Measurements from ENCODE around the gene TMEM181. TPM values are rescaled to one million over a fixed set of nuclear protein-coding genes. Genes with fewer than 3 reads are reported as not detected.
A peak's percentile ranks its signal among the peaks of the same experiment; 100 is the strongest.

The TMEM181 gene
- total RNA-seq, 4 donors from 2014 or later: 6.6 to 48.3 (median 37.0) TPM

DNA sequence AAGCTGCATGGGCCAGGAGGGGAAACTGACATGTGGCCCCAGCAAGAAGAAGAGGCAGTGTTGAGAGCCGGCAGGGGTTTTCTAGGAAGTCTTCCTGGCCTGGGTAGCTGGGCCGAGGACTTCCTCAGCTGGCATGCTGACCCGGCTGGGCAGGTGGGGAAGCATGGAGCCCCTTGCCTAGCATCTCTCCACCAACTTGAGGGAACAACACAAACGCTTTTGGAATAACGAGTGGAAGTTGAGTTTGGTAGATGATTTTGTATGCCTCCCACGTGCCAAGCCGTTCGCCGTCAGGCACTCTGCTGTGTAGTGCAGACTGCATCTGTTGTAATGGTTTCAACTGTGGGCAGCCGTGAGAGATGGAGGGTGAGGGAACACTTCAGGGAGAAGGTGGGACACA is 7.3 kb downstream of the TMEM181 start:
- H3K36me3 ChIP-seq: no peaks in the 10 kb centered on the region
- H3K4me3 ChIP-seq: no peak overlapping the region
- no peak for TF ChIP-seq POLR2A (IDR thresholded peaks at IDR 0.05)
- TF ChIP-seq, protein P1, sequence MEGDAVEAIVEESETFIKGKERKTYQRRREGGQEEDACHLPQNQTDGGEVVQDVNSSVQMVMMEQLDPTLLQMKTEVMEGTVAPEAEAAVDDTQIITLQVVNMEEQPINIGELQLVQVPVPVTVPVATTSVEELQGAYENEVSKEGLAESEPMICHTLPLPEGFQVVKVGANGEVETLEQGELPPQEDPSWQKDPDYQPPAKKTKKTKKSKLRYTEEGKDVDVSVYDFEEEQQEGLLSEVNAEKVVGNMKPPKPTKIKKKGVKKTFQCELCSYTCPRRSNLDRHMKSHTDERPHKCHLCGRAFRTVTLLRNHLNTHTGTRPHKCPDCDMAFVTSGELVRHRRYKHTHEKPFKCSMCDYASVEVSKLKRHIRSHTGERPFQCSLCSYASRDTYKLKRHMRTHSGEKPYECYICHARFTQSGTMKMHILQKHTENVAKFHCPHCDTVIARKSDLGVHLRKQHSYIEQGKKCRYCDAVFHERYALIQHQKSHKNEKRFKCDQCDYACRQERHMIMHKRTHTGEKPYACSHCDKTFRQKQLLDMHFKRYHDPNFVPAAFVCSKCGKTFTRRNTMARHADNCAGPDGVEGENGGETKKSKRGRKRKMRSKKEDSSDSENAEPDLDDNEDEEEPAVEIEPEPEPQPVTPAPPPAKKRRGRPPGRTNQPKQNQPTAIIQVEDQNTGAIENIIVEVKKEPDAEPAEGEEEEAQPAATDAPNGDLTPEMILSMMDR (IDR thresholded peaks at IDR 0.05): no peak
- peak in 1 of 3 donors; percentile 30 for DNase-seq
- H3K4me1 ChIP-seq: peaks cover 0 to 8% (median 0%) of the 10 kb centered on the region in 4 donors
- no peaks in the 10 kb centered on the region for H3K9me3 ChIP-seq
- H3K27ac ChIP-seq: no peak overlapping the region
- no peaks in the 10 kb centered on the region for H3K27me3 ChIP-seq

DNA sequence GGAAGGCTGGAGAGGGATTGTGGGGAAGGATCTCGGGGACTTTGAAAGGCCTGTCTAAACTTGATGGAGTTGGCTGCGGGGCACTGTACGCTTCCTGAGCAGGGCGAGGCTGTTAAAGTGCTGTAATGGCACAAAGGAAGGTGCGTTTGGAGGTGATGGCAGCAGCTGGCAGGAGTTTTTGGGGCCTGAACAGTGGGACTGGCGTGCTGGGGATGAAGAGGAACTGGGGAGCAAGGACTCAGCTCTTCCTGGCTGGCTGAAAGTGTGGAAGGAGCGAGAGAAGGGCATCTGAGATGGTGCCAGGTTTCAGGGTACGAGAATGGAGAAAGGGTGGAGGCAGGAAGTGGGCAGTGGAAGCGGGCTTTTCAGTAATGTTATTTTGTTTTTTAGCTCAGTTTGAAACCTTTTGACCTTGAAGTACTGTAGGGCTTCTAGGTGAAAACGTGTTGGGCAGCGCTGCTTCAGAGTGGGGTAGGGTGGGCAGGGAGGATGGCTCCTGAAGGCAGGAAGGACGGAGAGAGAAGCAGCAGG is 8.0 kb downstream of the TMEM181 start:
- H3K27me3 ChIP-seq: no peaks in the 10 kb centered on the region
- TF ChIP-seq, protein P1 (IDR thresholded peaks at IDR 0.05): no peak
- TF ChIP-seq POLR2A (IDR thresholded peaks at IDR 0.05): no peak
- peak overlapping the region in 1 of 4 donors; percentile 31 for H3K27ac ChIP-seq
- DNase-seq: peak in 1 of 3 donors; percentile 41
- peaks cover 0 to 14% (median 2%) of the 10 kb centered on the region in 4 donors for H3K4me1 ChIP-seq
- no peak overlapping the region for H3K4me3 ChIP-seq
- H3K9me3 ChIP-seq: no peaks in the 10 kb centered on the region
- no peaks in the 10 kb centered on the region for H3K36me3 ChIP-seq

DNA sequence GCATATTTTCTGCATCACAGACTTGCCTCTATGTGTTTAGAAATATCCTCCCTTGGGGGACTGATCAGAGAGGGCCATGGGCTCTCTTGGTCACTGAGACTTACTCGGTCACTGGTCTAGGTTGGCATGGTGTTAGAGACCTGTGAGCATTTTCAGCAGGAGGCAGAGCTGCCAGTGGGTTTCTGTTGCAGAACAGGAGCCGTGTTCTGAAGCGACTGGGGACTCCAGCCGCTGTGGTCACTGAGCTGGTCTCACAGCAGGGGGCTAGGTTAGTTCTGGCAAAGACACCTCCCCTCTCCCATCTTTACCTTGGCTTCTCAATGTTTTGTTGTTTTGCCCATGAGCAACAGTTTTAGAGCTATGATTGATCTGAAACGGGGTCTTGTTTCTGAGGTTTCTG is 8.7 kb downstream of the TMEM181 start:
- no peaks in the 10 kb centered on the region for H3K27me3 ChIP-seq
- H3K27ac ChIP-seq: no peak overlapping the region
- peaks cover 0 to 20% (median 2%) of the 10 kb centered on the region in 4 donors for H3K4me1 ChIP-seq
- no peaks in the 10 kb centered on the region for H3K36me3 ChIP-seq
- no peak overlapping the region for H3K4me3 ChIP-seq
- peak in 1 of 3 donors; percentile 30 for DNase-seq
- no peaks in the 10 kb centered on the region for H3K9me3 ChIP-seq
- TF ChIP-seq POLR2A (IDR thresholded peaks at IDR 0.05): no peak
- TF ChIP-seq, protein P1 (IDR thresholded peaks at IDR 0.05): no peak

- TF ChIP-seq, protein P1 (IDR thresholded peaks at IDR 0.05): no peak
- no peak for TF ChIP-seq POLR2A (IDR thresholded peaks at IDR 0.05)
- peak in 1 of 3 donors; percentile 30 for DNase-seq
- H3K27me3 ChIP-seq: no peaks in the 10 kb centered on the region
- no peaks in the 10 kb centered on the region for H3K9me3 ChIP-seq
- no peaks in the 10 kb centered on the region for H3K36me3 ChIP-seq
- no peak overlapping the region for H3K27ac ChIP-seq
- H3K4me1 ChIP-seq: peaks cover 0 to 23% (median 2%) of the 10 kb centered on the region in 4 donors
- no peak overlapping the region for H3K4me3 ChIP-seq
Measured at GRCh38 chr6:158569036-158569435, 9.1 kb downstream of the TMEM181 start.

DNA sequence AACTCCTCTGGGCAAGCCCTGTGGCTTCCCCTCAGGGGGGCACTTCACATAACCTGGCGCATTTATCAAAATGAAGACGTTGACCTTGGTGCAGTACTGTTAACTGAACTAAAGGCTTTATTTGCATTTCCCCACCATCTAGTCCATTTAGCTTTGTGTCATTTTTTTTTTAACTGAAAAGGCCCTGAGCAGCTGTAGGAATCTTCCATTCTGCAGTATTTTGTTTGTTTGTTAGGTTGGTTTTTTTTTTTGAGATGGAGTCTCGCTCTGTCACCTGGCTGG is 10.7 kb downstream of the TMEM181 start:
- TF ChIP-seq, protein P1 (IDR thresholded peaks at IDR 0.05): no peak
- TF ChIP-seq POLR2A (IDR thresholded peaks at IDR 0.05): no peak
- H3K36me3 ChIP-seq: no peaks in the 10 kb centered on the region
- DNase-seq: no peak
- peaks cover 0 to 35% (median 5%) of the 10 kb centered on the region in 4 donors for H3K4me1 ChIP-seq
- H3K27me3 ChIP-seq: no peaks in the 10 kb centered on the region
- no peak overlapping the region for H3K4me3 ChIP-seq
- no peak overlapping the region for H3K27ac ChIP-seq
- H3K9me3 ChIP-seq: no peaks in the 10 kb centered on the region
